Endometrium (tissue), 2 donors: ENCODE measurements around the gene HEATR5A.
"Not testable (repeated sequence)": the region's sequence is repeated elsewhere in the genome, so short reads cannot be mapped to it uniquely, and the experiment has no call there.

Source experiments
- FAIRE-seq: peaks from 2 replicates; lab custom pipeline; 2012; peaks lifted over from hg19 to GRCh38; lab: Jason Lieb, UNC
- donor health status: control.
- donor health status: control.

Gene HEATR5A

GRCh38 chr14:31326111-31326510, 94.2 kb downstream of the HEATR5A start:
- no peak for FAIRE-seq

GRCh38 chr14:31323419-31323818, 96.9 kb downstream of the HEATR5A start:
- no peak for FAIRE-seq

- FAIRE-seq = peak; percentile 82
These were observed 99.2 kb downstream of the HEATR5A start for GRCh38 chr14:31320922-31321766.

- no peak for FAIRE-seq
These were observed 100.1 kb downstream of the HEATR5A start for GRCh38 chr14:31320216-31320615.

GRCh38 chr14:31319701-31320100, 100.6 kb downstream of the HEATR5A start:
- no peak for FAIRE-seq

GRCh38 chr14:31312934-31313333, 107.4 kb downstream of the HEATR5A start:
- FAIRE-seq = no peak

GRCh38 chr14:31312370-31312769, 108.0 kb downstream of the HEATR5A start:
- not testable (repeated sequence) for FAIRE-seq

- no peak for FAIRE-seq
These were observed 112.7 kb downstream of the HEATR5A start for GRCh38 chr14:31307618-31308017.

- FAIRE-seq = no peak
These were observed 113.2 kb downstream of the HEATR5A start for GRCh38 chr14:31307198-31307597.

GRCh38 chr14:31303654-31304053, 116.7 kb downstream of the HEATR5A start:
- no peak for FAIRE-seq

- no peak for FAIRE-seq
These were observed 119.5 kb downstream of the HEATR5A start for GRCh38 chr14:31300883-31301282.

- no peak for FAIRE-seq
These were observed 120.1 kb downstream of the HEATR5A start for GRCh38 chr14:31300296-31300695.

GRCh38 chr14:31297701-31298344, 122.5 kb downstream of the HEATR5A start:
- no peak for FAIRE-seq

- FAIRE-seq = no peak
These were observed 123.2 kb downstream of the HEATR5A start for GRCh38 chr14:31297112-31297511.

GRCh38 chr14:31294746-31295405, 125.5 kb downstream of the HEATR5A start:
- no peak for FAIRE-seq

GRCh38 chr14:31292937-31293616, 127.3 kb downstream of the HEATR5A start:
- no peak for FAIRE-seq

- no peak for FAIRE-seq
These were observed 129.1 kb downstream of the HEATR5A start for GRCh38 chr14:31291210-31291609.

GRCh38 chr14:31287294-31287972, 132.9 kb downstream of the HEATR5A start:
- FAIRE-seq = no peak

GRCh38 chr14:31286456-31287293, 133.7 kb downstream of the HEATR5A start:
- no peak for FAIRE-seq

- no peak for FAIRE-seq
These were observed 136.6 kb downstream of the HEATR5A start for GRCh38 chr14:31283578-31284252.
